Stimulated activated CD4-positive, alpha-beta T cell treated with anti-CD3 and anti-CD28 coated beads, Interleukin-2, amount 100 ng/mL, for 4 hours (primary cell): Measurements from ENCODE around the gene EPHB3.
"Not testable (repeated sequence)": the region's sequence is repeated elsewhere in the genome, so short reads cannot be mapped to it uniquely, and the experiment has no call there.

ENCODE experiments used
- DNase-seq: peaks from one replicate; pipeline ENCODE4 v3.0.0-alpha.2; 2020; ENCODE audit warnings: low read depth

The EPHB3 gene

GRCh38 chr3:184600685-184601377, 39.2 kb downstream of the EPHB3 start:
- DNase-seq, result no peak

- no peak for DNase-seq
Measured at GRCh38 chr3:184601576-184602371, 40.2 kb downstream of the EPHB3 start.

- no peak for DNase-seq
Measured at GRCh38 chr3:184602372-184603150, 41.0 kb downstream of the EPHB3 start.

- DNase-seq, result no peak
Measured at GRCh38 chr3:184603151-184604030, 41.8 kb downstream of the EPHB3 start.

- no peak for DNase-seq
Measured at GRCh38 chr3:184604039-184604601, 42.5 kb downstream of the EPHB3 start.

- DNase-seq, result no peak
Measured at GRCh38 chr3:184604615-184605290, 43.2 kb downstream of the EPHB3 start.

- no peak for DNase-seq
Measured at GRCh38 chr3:184608209-184608608, 46.6 kb downstream of the EPHB3 start.

- DNase-seq, result no peak
Measured at GRCh38 chr3:184609476-184610244, 48.1 kb downstream of the EPHB3 start.

- DNase-seq, result no peak
Measured at GRCh38 chr3:184610245-184610871, 48.8 kb downstream of the EPHB3 start.

- DNase-seq, result no peak
Measured at GRCh38 chr3:184611607-184612281, 50.2 kb downstream of the EPHB3 start.

- DNase-seq, result no peak
Measured at GRCh38 chr3:184615396-184615795, 53.8 kb downstream of the EPHB3 start.

- DNase-seq, result no peak
Measured at GRCh38 chr3:184616436-184616835, 54.9 kb downstream of the EPHB3 start.

- not testable (repeated sequence) for DNase-seq
Measured at GRCh38 chr3:184617306-184617705, 55.7 kb downstream of the EPHB3 start.

- no peak for DNase-seq
Measured at GRCh38 chr3:184618811-184619210, 57.2 kb downstream of the EPHB3 start.

- DNase-seq, result no peak
Measured at GRCh38 chr3:184619369-184619768, 57.8 kb downstream of the EPHB3 start.

GRCh38 chr3:184619787-184620430, 58.3 kb downstream of the EPHB3 start:
- DNase-seq, result no peak

GRCh38 chr3:184620475-184621119, 59.0 kb downstream of the EPHB3 start:
- DNase-seq, result no peak

GRCh38 chr3:184622156-184622555, 60.6 kb downstream of the EPHB3 start:
- not testable (repeated sequence) for DNase-seq
